T-helper 1 cell treated with Interleukin-12 subunit alpha and Interleukin-12 subunit beta and Interleukin-4 antibody, amounts not matched to agents 30 μg/mL and 1 μg/mL, for 36 hours (primary cell): ENCODE measurements around the gene ST3GAL3.

ENCODE experiments used
- H3K27ac Mint-ChIP-seq: one replicate; pipeline ENCODE4 v1.8.0; 2021; ENCODE audit warnings: mild to moderate bottlenecking, mixed read lengths
- H3K27me3 Mint-ChIP-seq: one replicate; pipeline ENCODE4 v1.8.0; 2021; ENCODE audit warnings: low read depth, mixed read lengths
- H3K36me3 Mint-ChIP-seq: one replicate; pipeline ENCODE4 v1.8.0; 2021; ENCODE audit warnings: low read depth, mixed read lengths
- H3K4me1 Mint-ChIP-seq: one replicate; pipeline ENCODE4 v1.8.0; 2021; ENCODE audit warnings: low read depth, mixed read lengths
- H3K4me3 Mint-ChIP-seq: one replicate; pipeline ENCODE4 v1.8.0; 2021; ENCODE audit warnings: mild to moderate bottlenecking, moderate library complexity, mixed read lengths
- H3K9me3 Mint-ChIP-seq: one replicate; pipeline ENCODE4 v1.8.0; 2021; ENCODE audit warnings: mixed read lengths

The ST3GAL3 gene

GRCh38 chr1:43960798-43961197 lies 253.5 kb downstream of the ST3GAL3 start:
- Mint-ChIP-seq H3K4me1 (peaks cover 3% of the 10 kb centered on the region), H3K27me3 (no peaks in the 10 kb centered on the region), H3K27ac (no peak overlapping the region), H3K4me3 (no peak overlapping the region), H3K9me3 (no peaks in the 10 kb centered on the region), H3K36me3 (peaks cover 7% of the 10 kb centered on the region)

- Mint-ChIP-seq H3K4me1 (peaks cover 3% of the 10 kb centered on the region), H3K4me3 (no peak overlapping the region), H3K27me3 (no peaks in the 10 kb centered on the region), H3K9me3 (no peaks in the 10 kb centered on the region), H3K27ac (no peak overlapping the region), H3K36me3 (peaks cover 7% of the 10 kb centered on the region)
These were observed 254.4 kb downstream of the ST3GAL3 start for GRCh38 chr1:43961692-43962091.

- Mint-ChIP-seq H3K36me3 (peaks cover 7% of the 10 kb centered on the region), H3K27me3 (no peaks in the 10 kb centered on the region), H3K4me1 (peaks cover 3% of the 10 kb centered on the region), H3K9me3 (no peaks in the 10 kb centered on the region), H3K27ac (no peak overlapping the region), H3K4me3 (no peak overlapping the region)
These were observed 255.0 kb downstream of the ST3GAL3 start for GRCh38 chr1:43962324-43962723.

- Mint-ChIP-seq H3K9me3 (no peaks in the 10 kb centered on the region), H3K27me3 (no peaks in the 10 kb centered on the region), H3K4me3 (no peak overlapping the region), H3K27ac (no peak overlapping the region), H3K4me1 (peaks cover 3% of the 10 kb centered on the region), H3K36me3 (peaks cover 7% of the 10 kb centered on the region)
These were observed 255.7 kb downstream of the ST3GAL3 start for GRCh38 chr1:43963006-43963405.

GRCh38 chr1:43963890-43964289 lies 256.6 kb downstream of the ST3GAL3 start:
- Mint-ChIP-seq H3K36me3 (peaks cover 4% of the 10 kb centered on the region), H3K27ac (no peak overlapping the region), H3K4me3 (no peak overlapping the region), H3K9me3 (no peaks in the 10 kb centered on the region), H3K27me3 (no peaks in the 10 kb centered on the region), H3K4me1 (peaks cover 3% of the 10 kb centered on the region)

- peaks cover 14% of the 10 kb centered on the region for H3K4me1 Mint-ChIP-seq
- H3K9me3 Mint-ChIP-seq, result no peaks in the 10 kb centered on the region
- H3K27me3 Mint-ChIP-seq, result no peaks in the 10 kb centered on the region
- H3K4me3 Mint-ChIP-seq, result no peak overlapping the region
- H3K27ac Mint-ChIP-seq, result no peak overlapping the region
- peaks cover 7% of the 10 kb centered on the region for H3K36me3 Mint-ChIP-seq
These were observed 258.0 kb downstream of the ST3GAL3 start for GRCh38 chr1:43965316-43965715.

GRCh38 chr1:43968348-43968948 lies 261.1 kb downstream of the ST3GAL3 start:
- H3K4me3 Mint-ChIP-seq, result no peak overlapping the region
- peaks cover 26% of the 10 kb centered on the region for H3K4me1 Mint-ChIP-seq
- H3K9me3 Mint-ChIP-seq, result no peaks in the 10 kb centered on the region
- peaks cover 6% of the 10 kb centered on the region for H3K36me3 Mint-ChIP-seq
- H3K27ac Mint-ChIP-seq, result no peak overlapping the region
- H3K27me3 Mint-ChIP-seq, result no peaks in the 10 kb centered on the region

GRCh38 chr1:43969416-43969745 lies 262.0 kb downstream of the ST3GAL3 start:
- Mint-ChIP-seq H3K36me3 (peaks cover 6% of the 10 kb centered on the region), H3K27ac (no peak overlapping the region), H3K27me3 (no peaks in the 10 kb centered on the region)

GRCh38 chr1:43969746-43970466 lies 262.6 kb downstream of the ST3GAL3 start, which contains the start of gene DPH2:
DPH2 (plus strand) TSS chr1:43970010; CDS start chr1:43970176, 166 bp downstream.
- peaks cover 6% of the 10 kb centered on the region for H3K36me3 Mint-ChIP-seq
- H3K4me1 Mint-ChIP-seq, result peaks cover 36% of the 10 kb centered on the region
- no peaks in the 10 kb centered on the region for H3K9me3 Mint-ChIP-seq
- no peaks in the 10 kb centered on the region for H3K27me3 Mint-ChIP-seq
- H3K27ac Mint-ChIP-seq, result peak within 1 kb of the TSS; percentile 82
- H3K4me3 Mint-ChIP-seq, result peak within 1 kb of the TSS; percentile 95

More at GRCh38 chr1:43969416-43969745, 262.0 kb downstream of the ST3GAL3 start:
- Mint-ChIP-seq H3K4me3 (peak overlapping the region; percentile 95), H3K9me3 (no peaks in the 10 kb centered on the region), H3K4me1 (peaks cover 35% of the 10 kb centered on the region)

- Mint-ChIP-seq H3K4me3 (peak overlapping the region; percentile 95), H3K27ac (peak overlapping the region; percentile 82), H3K27me3 (no peaks in the 10 kb centered on the region), H3K36me3 (peaks cover 6% of the 10 kb centered on the region), H3K9me3 (no peaks in the 10 kb centered on the region), H3K4me1 (peaks cover 36% of the 10 kb centered on the region)
These were observed 263.2 kb downstream of the ST3GAL3 start for GRCh38 chr1:43970502-43970901.

- H3K27me3 Mint-ChIP-seq, result no peaks in the 10 kb centered on the region
- H3K4me1 Mint-ChIP-seq, result peaks cover 40% of the 10 kb centered on the region
- peak overlapping the region; percentile 95 for H3K4me3 Mint-ChIP-seq
- no peaks in the 10 kb centered on the region for H3K9me3 Mint-ChIP-seq
- H3K36me3 Mint-ChIP-seq, result peaks cover 6% of the 10 kb centered on the region
- H3K27ac Mint-ChIP-seq, result no peak overlapping the region
These were observed 263.6 kb downstream of the ST3GAL3 start for GRCh38 chr1:43970911-43971310.

GRCh38 chr1:43971336-43971980 lies 264.1 kb downstream of the ST3GAL3 start:
- H3K36me3 Mint-ChIP-seq, result peaks cover 6% of the 10 kb centered on the region

GRCh38 chr1:43973981-43974442 lies 266.7 kb downstream of the ST3GAL3 start:
- H3K27ac Mint-ChIP-seq, result peak overlapping the region; percentile 96
- H3K4me1 Mint-ChIP-seq, result peaks cover 61% of the 10 kb centered on the region
- H3K4me3 Mint-ChIP-seq, result peak overlapping the region; percentile 87
- H3K36me3 Mint-ChIP-seq, result peaks cover 23% of the 10 kb centered on the region
- H3K9me3 Mint-ChIP-seq, result no peaks in the 10 kb centered on the region
- H3K27me3 Mint-ChIP-seq, result no peaks in the 10 kb centered on the region

More at GRCh38 chr1:43971336-43971980, 264.1 kb downstream of the ST3GAL3 start:
- Mint-ChIP-seq H3K4me1 (peaks cover 44% of the 10 kb centered on the region), H3K4me3 (peak overlapping the region; percentile 95), H3K27ac (no peak overlapping the region), H3K27me3 (no peaks in the 10 kb centered on the region), H3K9me3 (no peaks in the 10 kb centered on the region)

GRCh38 chr1:43974443-43975248 lies 267.3 kb downstream of the ST3GAL3 start, which contains the start of gene ATP6V0B:
ATP6V0B (plus strand) TSS chr1:43974960; CDS start chr1:43975041, 81 bp downstream.
- Mint-ChIP-seq H3K36me3 (peaks cover 23% of the 10 kb centered on the region), H3K4me1 (peaks cover 55% of the 10 kb centered on the region), H3K27ac (peak within 1 kb of the TSS; percentile 96), H3K4me3 (peak within 1 kb of the TSS; percentile 87), H3K9me3 (no peaks in the 10 kb centered on the region), H3K27me3 (no peaks in the 10 kb centered on the region)
